ENCODE measurements around the gene CDH12.

DNA sequence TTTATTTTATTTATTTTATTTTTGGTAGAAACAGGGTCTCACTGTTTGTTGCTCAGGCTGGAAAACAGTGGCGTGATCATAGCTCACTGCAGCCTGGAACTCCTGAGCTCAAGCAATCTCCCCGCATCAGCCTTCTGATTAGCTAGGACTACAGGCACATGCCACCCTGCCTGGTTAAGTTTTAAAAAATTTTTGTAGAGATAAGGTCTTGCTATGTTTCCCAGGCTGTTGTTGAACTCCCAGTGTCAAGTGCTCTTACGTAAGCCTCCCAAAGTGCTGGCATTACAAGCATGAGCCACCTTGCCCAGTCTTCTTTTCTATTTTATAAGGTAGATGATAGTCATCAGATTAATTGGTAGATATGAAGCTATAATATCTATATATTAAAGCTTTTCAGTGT lies 382.7 kb downstream of the CDH12 start:
- no peak for TF ChIP-seq GATA3 (IDR thresholded peaks at IDR 0.05; ENCODE audit: low read depth, low read length)
- no peak for TF ChIP-seq GATA2 (IDR thresholded peaks at IDR 0.05; ENCODE audit: low read depth, low read length)

Measured in SH-SY5Y (cell line).